Liver (tissue), 9 donors: ENCODE results near the gene ARNT2. TPM values are rescaled to one million over a fixed set of nuclear protein-coding genes. Genes with fewer than 3 reads are reported as not detected.

Experiments
- DNase-seq: peaks from one replicate; pipeline ENCODE4 v3.0.0-alpha.2; 2017; ENCODE audit warnings: low spot score
- H3K27ac ChIP-seq, 2 donors: one replicate each; pipeline ENCODE4 v1.7.0; 2013; ENCODE audit warnings: inconsistent platforms in 2 of 2, low read length in 2 of 2, control low read depth in 1 of 2, low read depth in 1 of 2, mild to moderate bottlenecking in 1 of 2
- H3K27me3 ChIP-seq, 4 donors: one replicate each; pipeline versions ENCODE4 v1.6.1 to v1.7.0; 2013; ENCODE audit warnings: low read length in 3 of 4, inconsistent platforms in 1 of 4, mild to moderate bottlenecking in 1 of 4, moderate library complexity in 1 of 4; ENCODE audit not compliant: control insufficient read depth in 4 of 4, insufficient read depth in 4 of 4
- H3K36me3 ChIP-seq, 4 donors: one replicate each; pipeline versions ENCODE4 v1.6.1 to v1.7.0; 2013; ENCODE audit warnings: low read length in 3 of 4, mild to moderate bottlenecking in 3 of 4, low read depth in 1 of 4, moderate library complexity in 1 of 4; ENCODE audit not compliant: control insufficient read depth in 4 of 4, insufficient read depth in 3 of 4
- H3K4me1 ChIP-seq, 4 donors: one replicate each; pipeline versions ENCODE4 v1.6.1 to v1.7.0; 2013; ENCODE audit warnings: low read length in 3 of 4, mild to moderate bottlenecking in 3 of 4, moderate library complexity in 1 of 4; ENCODE audit not compliant: control insufficient read depth in 4 of 4, insufficient read depth in 4 of 4
- H3K4me3 ChIP-seq, 3 donors: one replicate each; pipeline versions ENCODE4 v1.6.1 to v1.7.0; 2013; ENCODE audit warnings: low read length in 3 of 3, control low read depth in 1 of 3, low read depth in 1 of 3, mild to moderate bottlenecking in 1 of 3
- H3K9ac ChIP-seq, 2 donors: one replicate each; pipeline ENCODE4 v1.7.0; 2013; ENCODE audit warnings: low read length in 2 of 2, mild to moderate bottlenecking in 2 of 2, moderate library complexity in 2 of 2, control low read depth in 1 of 2, low read depth in 1 of 2
- H3K9me3 ChIP-seq, 4 donors: one replicate each; pipeline versions ENCODE4 v1.6.1 to v1.7.0; 2013; ENCODE audit warnings: low read length in 3 of 4; ENCODE audit not compliant: control insufficient read depth in 4 of 4
- ATF3 ChIP-seq: IDR thresholded peaks from 2 replicates; pipeline ENCODE4 v1.6.1; 2016; ENCODE audit warnings: antibody characterized with exemption
- CTCF ChIP-seq: fragments of 150-350 bp; IDR thresholded peaks from 2 replicates; pipeline ENCODE4 v1.5.1; 2017; ENCODE audit warnings: improper control_type of control experiment, low read depth, low read length; ENCODE audit not compliant: missing input control
- EGR1 ChIP-seq, 2 donors: IDR thresholded peaks; 2 replicates each; pipeline ENCODE4 v1.6.1; 2016 to 2018; ENCODE audit warnings: antibody characterized with exemption in 2 of 2, low read depth in 2 of 2
- FOXA1 ChIP-seq: IDR thresholded peaks from 2 replicates; pipeline ENCODE4 v1.6.1; 2016; ENCODE audit warnings: antibody characterized with exemption
- FOXA2 ChIP-seq: IDR thresholded peaks from 2 replicates; pipeline ENCODE4 v1.6.1; 2016; ENCODE audit warnings: antibody characterized with exemption
- GABPA ChIP-seq, 2 donors: IDR thresholded peaks in 1 of 2; conservative IDR thresholded peaks in 1 of 2; 2 replicates each; pipeline ENCODE4 v1.6.1; 2016; ENCODE audit warnings: antibody characterized with exemption in 2 of 2, mild to moderate bottlenecking in 1 of 2, moderate library complexity in 1 of 2
- HNF4A ChIP-seq, 2 donors: conservative IDR thresholded peaks; 2 replicates each; pipeline ENCODE4 v1.6.1; 2016; ENCODE audit warnings: antibody characterized with exemption in 2 of 2, mild to moderate bottlenecking in 2 of 2
- HNF4G ChIP-seq: IDR thresholded peaks from 2 replicates; pipeline ENCODE4 v1.6.1; 2016; ENCODE audit warnings: antibody characterized with exemption
- JUND ChIP-seq, 2 donors: IDR thresholded peaks; 2 replicates each; pipeline ENCODE4 v1.6.1; 2016; ENCODE audit warnings: antibody characterized with exemption in 2 of 2
- MAX ChIP-seq: IDR thresholded peaks from 2 replicates; pipeline ENCODE4 v1.6.1; 2016; ENCODE audit warnings: antibody characterized with exemption
- NR2F2 ChIP-seq: IDR thresholded peaks from 2 replicates; pipeline ENCODE4 v1.6.1; 2016; ENCODE audit warnings: antibody characterized with exemption
- RAD21 ChIP-seq, 2 donors: IDR thresholded peaks; 2 replicates each; pipeline ENCODE4 v1.6.1; 2016; ENCODE audit warnings: antibody characterized with exemption in 2 of 2, mild to moderate bottlenecking in 2 of 2
- REST ChIP-seq: IDR thresholded peaks from 2 replicates; pipeline ENCODE4 v1.6.1; 2016; ENCODE audit warnings: antibody characterized with exemption, mild to moderate bottlenecking
- RXRA ChIP-seq, 2 donors: IDR thresholded peaks; 2 replicates each; pipeline ENCODE4 v1.6.1; 2017 to 2018; ENCODE audit warnings: antibody characterized with exemption in 2 of 2, mild to moderate bottlenecking in 1 of 2
- SP1 ChIP-seq: IDR thresholded peaks from 2 replicates; pipeline ENCODE4 v1.6.1; 2018; ENCODE audit warnings: antibody characterized with exemption, mild to moderate bottlenecking
- TAF1 ChIP-seq: conservative IDR thresholded peaks from 2 replicates; pipeline ENCODE4 v1.6.1; 2016; ENCODE audit warnings: antibody characterized with exemption, mild to moderate bottlenecking
- YY1 ChIP-seq: IDR thresholded peaks from 2 replicates; pipeline ENCODE4 v1.6.1; 2016; ENCODE audit warnings: antibody characterized with exemption, mild to moderate bottlenecking
- ZBTB33 ChIP-seq: IDR thresholded peaks from 2 replicates; pipeline ENCODE4 v1.6.1; 2016; ENCODE audit warnings: antibody characterized with exemption
- WGBS: extraction: QIAGEN DNeasy Blood & Tissue Kit; methylation state at CpG from one replicate; pipeline ENCODE4 v1.1.7; 2013; 5-methylcytosine and 5-hydroxymethylcytosine counted together
- polyA plus RNA-seq, 2 donors: library from polyadenylated mRNA; stranded (reverse) in 1 of 2; unstranded in 1 of 2; fragments of 200-250 nt in 1 of 2; fragments of >200 nt in 1 of 2; fragmentation: Nextera tagmentation in 1 of 2; extraction: Ambion mirVana in 1 of 2; gene quantifications; one replicate each; pipeline versions ENCODE4 v1.2.1 to v1.2.3, GENCODE V29; 2013 to 2015
- total RNA-seq, 2 donors: library from RNA; depleted of rRNA; stranded (reverse); fragments of >200 nt; gene quantifications; one replicate each; pipeline ENCODE4 v1.2.3, GENCODE V29; 2014
- donor health status: healthy.
- donor health status: healthy.
- donor health status: healthy.
- donor health status: healthy.
- donor health status: healthy.

ARNT2 gene
- total and polyA plus RNA-seq, 4 donors, result 0.17 to 0.92 (median 0.54) TPM

GRCh38 chr15:80461356-80462095 lies 57.3 kb downstream of the ARNT2 start:
- no peaks in the 10 kb centered on the region for H3K9me3 ChIP-seq
- TF ChIP-seq HNF4G (no peak), ATF3 (no peak), CTCF (no peak), RAD21 (IDR thresholded peaks at IDR 0.05) (no peak), RXRA (IDR thresholded peaks at IDR 0.05) (no peak), REST (no peak), EGR1 (IDR thresholded peaks at IDR 0.05; ENCODE audit: low read depth in 2 of 2) (no peak), JUND (IDR thresholded peaks at IDR 0.05) (no peak), TAF1 (no peak), YY1 (no peak), FOXA2 (no peak), NR2F2 (no peak), ZBTB33 (no peak), FOXA1 (no peak), SP1 (no peak), MAX (no peak), GABPA (IDR thresholded peaks at IDR 0.05 in 1 of 2, conservative IDR thresholded peaks at IDR 0.05 in 1 of 2) (no peak), HNF4A (conservative IDR thresholded peaks at IDR 0.05) (no peak)
- no peak for DNase-seq
- H3K36me3 ChIP-seq, result no peaks in the 10 kb centered on the region
- 88% methylated on average over 14 of the region's 14 CpGs for WGBS
- H3K4me1 ChIP-seq, result no peaks in the 10 kb centered on the region
- no peak overlapping the region for H3K4me3 ChIP-seq
- peaks cover 0 to 2% (median 0%) of the 10 kb centered on the region in 4 donors for H3K27me3 ChIP-seq
- no peak overlapping the region for H3K27ac ChIP-seq
- H3K9ac ChIP-seq, result no peak overlapping the region
